WI38 (cell line): ENCODE results near the gene FAM186B.

Experiments used
- H3K4me3 ChIP-seq: 2 replicates; pipeline ENCODE4 v1.5.1; 2011; ENCODE audit warnings: low read depth, mild to moderate bottlenecking, control low read depth, low read length
- TF ChIP-seq, protein P1 (sequence below): IDR thresholded peaks from 2 replicates; pipeline ENCODE4 v1.5.1; 2012; ENCODE audit warnings: low read depth, mild to moderate bottlenecking, control low read depth, low read length

FAM186B gene

DNA sequence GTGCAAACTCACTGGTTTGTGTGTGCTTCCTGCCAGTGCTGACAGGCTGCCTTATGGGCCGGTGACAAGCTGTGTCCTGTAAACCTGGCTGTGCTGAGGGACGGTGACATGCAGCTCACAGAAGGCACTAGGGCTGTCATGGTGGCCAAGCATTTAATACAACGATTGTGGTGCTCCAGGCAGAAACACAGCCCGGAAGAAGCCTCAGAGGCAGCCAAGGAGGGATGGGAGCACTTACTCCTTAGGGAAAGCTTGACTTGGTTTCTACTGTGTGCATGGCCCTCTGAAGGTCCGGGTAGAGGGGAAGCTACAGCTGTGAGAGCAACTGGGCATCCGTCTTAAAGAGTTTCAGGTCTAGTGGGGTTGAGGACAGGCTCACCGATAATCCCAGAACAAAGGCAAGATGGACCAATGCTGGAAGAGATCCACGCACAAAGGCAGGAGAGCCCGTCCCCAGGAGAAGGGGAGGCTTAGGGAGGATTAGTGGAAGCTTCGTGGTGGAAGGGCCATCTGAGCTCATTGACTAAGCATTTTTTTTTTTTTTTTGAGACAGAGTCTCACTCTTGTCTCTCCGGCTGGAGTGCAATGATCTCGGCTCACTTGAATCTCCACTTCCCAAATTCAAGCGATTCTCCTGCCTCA, 26.8 kb downstream of the FAM186B start:
- TF ChIP-seq, protein P1, sequence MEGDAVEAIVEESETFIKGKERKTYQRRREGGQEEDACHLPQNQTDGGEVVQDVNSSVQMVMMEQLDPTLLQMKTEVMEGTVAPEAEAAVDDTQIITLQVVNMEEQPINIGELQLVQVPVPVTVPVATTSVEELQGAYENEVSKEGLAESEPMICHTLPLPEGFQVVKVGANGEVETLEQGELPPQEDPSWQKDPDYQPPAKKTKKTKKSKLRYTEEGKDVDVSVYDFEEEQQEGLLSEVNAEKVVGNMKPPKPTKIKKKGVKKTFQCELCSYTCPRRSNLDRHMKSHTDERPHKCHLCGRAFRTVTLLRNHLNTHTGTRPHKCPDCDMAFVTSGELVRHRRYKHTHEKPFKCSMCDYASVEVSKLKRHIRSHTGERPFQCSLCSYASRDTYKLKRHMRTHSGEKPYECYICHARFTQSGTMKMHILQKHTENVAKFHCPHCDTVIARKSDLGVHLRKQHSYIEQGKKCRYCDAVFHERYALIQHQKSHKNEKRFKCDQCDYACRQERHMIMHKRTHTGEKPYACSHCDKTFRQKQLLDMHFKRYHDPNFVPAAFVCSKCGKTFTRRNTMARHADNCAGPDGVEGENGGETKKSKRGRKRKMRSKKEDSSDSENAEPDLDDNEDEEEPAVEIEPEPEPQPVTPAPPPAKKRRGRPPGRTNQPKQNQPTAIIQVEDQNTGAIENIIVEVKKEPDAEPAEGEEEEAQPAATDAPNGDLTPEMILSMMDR = no peak

DNA sequence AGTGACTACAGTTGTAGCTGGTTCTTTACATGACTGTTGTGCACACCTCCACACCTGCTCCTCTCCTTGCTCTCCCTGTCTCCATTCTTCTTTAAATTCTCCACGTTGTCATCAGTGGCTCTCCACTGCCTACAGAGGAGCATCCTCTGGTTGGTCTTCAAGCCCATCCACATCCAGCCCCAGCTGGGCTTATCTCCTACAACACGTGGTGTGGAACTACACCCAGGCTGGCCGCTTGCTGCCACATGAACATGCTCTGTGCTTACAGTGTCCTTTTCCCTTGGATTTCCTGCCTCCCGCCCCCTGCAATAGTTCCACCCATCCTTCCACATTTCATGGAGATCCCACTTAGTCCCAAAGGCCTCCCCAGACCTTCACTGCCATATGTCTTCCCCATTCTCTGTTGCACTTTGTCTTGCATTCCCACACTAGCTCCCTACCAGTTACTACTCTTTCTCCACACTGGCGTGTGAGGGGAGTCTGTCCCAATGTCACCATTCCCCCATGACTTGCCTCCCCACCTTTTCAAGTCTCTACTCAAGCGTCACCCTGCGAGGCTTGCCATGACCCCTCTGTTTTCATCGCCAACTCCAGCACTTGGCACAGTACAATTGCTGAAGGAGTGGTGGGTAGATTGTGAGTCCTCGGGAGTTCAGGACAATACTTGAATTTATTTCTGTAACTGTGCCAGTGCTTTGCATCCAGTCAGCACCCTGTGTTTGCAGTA, 27.7 kb downstream of the FAM186B start:
- no peak overlapping the region for H3K4me3 ChIP-seq
- TF ChIP-seq, protein P1 = no peak

More for the DNA sequence above, 26.8 kb downstream of the FAM186B start:
- H3K4me3 ChIP-seq = no peak overlapping the region

DNA sequence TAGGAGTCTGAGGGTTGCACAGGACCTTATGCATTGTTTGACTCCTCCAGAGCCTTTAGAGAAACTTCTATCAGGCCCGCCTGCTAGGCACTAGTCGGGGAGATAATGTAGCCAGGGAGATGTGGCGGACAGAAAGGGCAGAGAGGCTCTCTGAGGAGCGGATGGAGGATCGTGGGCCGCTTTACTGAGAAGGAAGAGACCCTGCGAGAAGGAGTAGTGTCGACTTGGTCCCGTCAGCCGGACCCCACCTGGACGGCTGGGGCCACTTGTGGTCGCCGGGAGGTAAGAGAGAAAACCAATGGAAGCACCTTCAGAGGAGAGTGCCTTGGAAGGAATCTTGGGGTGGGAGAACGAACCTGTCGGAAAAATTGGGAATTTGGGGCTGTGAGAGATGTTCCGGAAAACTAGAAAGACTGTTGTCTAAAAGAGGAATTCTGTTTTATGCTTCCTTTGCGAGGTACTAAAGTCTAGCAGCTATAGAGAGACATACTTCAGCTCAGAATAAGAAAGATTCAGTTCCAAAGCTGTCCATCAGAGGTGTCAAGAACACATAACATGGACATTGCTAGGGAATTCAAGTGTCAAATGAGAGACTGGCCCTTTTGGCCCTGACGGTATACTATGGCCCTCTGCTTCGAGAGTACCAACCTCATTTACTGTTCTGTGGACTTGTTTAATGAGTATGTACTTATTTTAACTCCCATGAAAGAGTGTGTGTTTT, 36.8 kb downstream of the FAM186B start:
- peak overlapping the region; percentile 78 for H3K4me3 ChIP-seq
- TF ChIP-seq, protein P1 = no peak

DNA sequence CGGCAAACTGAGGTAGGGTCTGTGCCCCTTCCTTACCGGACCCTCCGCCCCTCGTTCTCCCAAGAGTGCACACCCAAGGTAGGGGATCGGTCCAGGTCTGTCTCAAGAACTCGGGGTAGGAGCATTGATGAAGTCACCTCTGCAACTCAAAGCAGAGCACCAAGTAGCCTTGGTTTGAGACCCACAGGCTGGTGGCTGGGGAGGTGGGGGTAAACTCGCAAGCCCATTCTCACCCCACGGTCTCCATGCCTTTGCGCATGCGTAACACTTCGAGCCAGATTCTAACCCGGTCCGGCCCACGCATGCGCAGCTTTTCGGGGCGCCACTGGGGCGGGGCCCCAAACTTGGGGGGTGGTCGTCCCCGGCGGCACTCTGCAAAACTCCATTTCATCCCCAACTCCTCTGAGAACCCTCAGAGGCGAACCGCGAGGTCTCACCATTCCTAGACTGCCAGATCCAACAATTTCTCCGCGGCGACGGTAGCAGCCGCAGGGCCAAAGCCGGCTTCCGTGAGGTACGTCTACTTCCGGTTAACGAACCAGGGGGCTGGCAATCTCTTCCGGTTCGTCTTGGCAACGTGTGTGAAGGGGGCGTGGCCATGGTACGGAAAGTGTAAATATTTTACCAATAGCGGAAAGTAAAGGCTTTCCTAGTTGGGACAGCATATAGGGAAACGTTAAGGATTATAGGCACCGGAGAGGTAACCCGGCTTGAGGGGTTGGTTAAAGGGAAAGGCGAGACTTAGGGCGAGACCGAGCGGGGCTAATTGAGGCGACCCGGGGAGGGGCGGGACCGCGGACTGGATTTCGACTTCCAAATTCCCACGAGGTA, 37.6 kb downstream of the FAM186B start, which contains the start of gene MCRS1:
Gene MCRS1 (minus strand): TSS at position 532 of the 831 bp plus-strand sequence. CDS start 1,411 bp downstream, outside the sequence.
- TF ChIP-seq, protein P1 = no peak
- peak within 1 kb of the TSS; percentile 78 for H3K4me3 ChIP-seq

DNA sequence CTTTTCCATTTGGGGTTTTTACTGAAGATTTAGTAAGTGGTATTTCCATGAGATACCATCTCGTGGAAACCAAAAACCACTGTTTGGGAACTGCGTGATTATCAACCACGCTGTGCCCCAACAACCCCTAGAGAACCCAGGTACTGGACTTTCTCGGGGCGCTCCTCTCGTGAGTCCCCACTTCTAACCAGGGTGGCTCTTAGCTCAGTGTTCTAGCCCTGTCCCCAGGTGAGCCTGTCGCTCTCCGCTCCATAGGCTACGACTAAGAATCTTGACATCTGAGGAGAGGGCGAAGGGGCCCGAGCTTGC, 38.2 kb downstream of the FAM186B start:
- H3K4me3 ChIP-seq = peak overlapping the region; percentile 78
- TF ChIP-seq, protein P1 = no peak

DNA sequence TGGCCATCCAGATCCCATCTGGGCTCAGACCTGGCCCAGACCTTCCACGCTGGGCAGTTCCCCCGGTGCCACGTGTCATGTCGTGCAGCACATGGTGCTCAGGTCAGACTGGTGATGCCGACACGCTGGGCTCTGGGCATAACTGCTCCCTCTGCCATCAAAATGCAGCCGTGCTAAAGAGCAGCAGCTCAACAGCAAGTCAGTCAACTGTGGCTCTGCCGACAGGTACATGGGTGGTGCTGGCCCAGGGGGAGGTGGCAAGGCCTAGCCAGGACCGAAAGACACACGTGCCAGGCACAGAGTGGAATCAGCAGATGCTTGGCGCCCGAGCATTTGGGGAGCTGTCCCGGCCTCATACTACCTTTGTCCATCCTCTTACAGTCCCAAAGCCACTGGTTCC, 39.1 kb downstream of the FAM186B start:
- TF ChIP-seq, protein P1 = no peak
- no peak overlapping the region for H3K4me3 ChIP-seq
